PFSK-1 (cell line): ENCODE measurements around the gene ADAMTSL5.

Source experiments
- POLR2AphosphoS5 ChIP-seq: IDR thresholded peaks from 2 replicates; pipeline ENCODE4 v1.6.1; 2012; ENCODE audit warnings: low read depth, mild to moderate bottlenecking, control low read depth, low read length, moderate library complexity
- SIN3A ChIP-seq: IDR thresholded peaks from 2 replicates; pipeline ENCODE4 v1.6.1; 2012; ENCODE audit warnings: mild to moderate bottlenecking, low read length, moderate library complexity, borderline replicate concordance; ENCODE audit not compliant: insufficient read depth
- TAF1 ChIP-seq: IDR thresholded peaks from 2 replicates; pipeline ENCODE4 v1.6.1; 2012; ENCODE audit warnings: low read length, control low read depth, borderline replicate concordance; ENCODE audit not compliant: insufficient read depth

GRCh38 chr19:1513499-1514294, 878 bp upstream of the ADAMTSL5 start:
- no peak for TF ChIP-seq TAF1
- no peak for TF ChIP-seq POLR2AphosphoS5
- TF ChIP-seq SIN3A: no peak
